Colonic mucosa (tissue), 4 donors: ENCODE measurements around the gene ATXN10. TPM values are rescaled to one million over a fixed set of nuclear protein-coding genes. Genes with fewer than 3 reads are reported as not detected.

Experiments
- DNase-seq: peaks from one replicate; pipeline ENCODE4 v3.0.0-alpha.2; 2020
- H3K27ac ChIP-seq: fragments of 200-600 bp; one replicate; pipeline ENCODE4 v1.8.0; 2021
- H3K27me3 ChIP-seq: fragments of 200-600 bp; one replicate; pipeline ENCODE4 v1.8.0; 2021
- H3K36me3 ChIP-seq: fragments of 200-600 bp; one replicate; pipeline ENCODE4 v1.8.0; 2021
- H3K4me1 ChIP-seq: fragments of 200-600 bp; one replicate; pipeline ENCODE4 v1.8.0; 2021; ENCODE audit warnings: mild to moderate bottlenecking
- H3K4me3 ChIP-seq: fragments of 200-600 bp; one replicate; pipeline ENCODE4 v1.8.0; 2021
- H3K9ac ChIP-seq, 2 donors: one replicate each; pipeline ENCODE4 v1.7.0; 2013; ENCODE audit warnings: control low read depth in 2 of 2, low read depth in 2 of 2, low read length in 2 of 2
- H3K9me3 ChIP-seq: fragments of 200-600 bp; one replicate; pipeline ENCODE4 v1.8.0; 2021
- intact Hi-C: fragments of 100-400 bp; cut with DNase I; formaldehyde crosslinking; loops from one replicate; pipeline ENCODE4 v1.14.1; 2022
- total RNA-seq, 2 donors: library from RNA; stranded (reverse); fragmentation: NEBNext Ultra II Directional in 1 of 2; extraction: Animal tissue kit (Norgen Biotek cat#: 25700) in 1 of 2; gene quantifications; one replicate each; pipeline ENCODE4 v1.2.1, GENCODE V29; 2021
- TF ChIP-seq, protein P1 (sequence below): fragments of 200-600 bp; IDR thresholded peaks from one replicate; pipeline ENCODE4 v1.8.0; 2022; ENCODE audit warnings: antibody characterized with exemption, mild to moderate bottlenecking
- donor health status: healthy.
- donor health status: DM: no; HTN: no; CAD: no.
- donor health status: DM: no; HTN: no; CAD: no.

Gene ATXN10
- total RNA-seq, 2 donors from 2014 or later, result 90.5 to 94.9 TPM

DNA sequence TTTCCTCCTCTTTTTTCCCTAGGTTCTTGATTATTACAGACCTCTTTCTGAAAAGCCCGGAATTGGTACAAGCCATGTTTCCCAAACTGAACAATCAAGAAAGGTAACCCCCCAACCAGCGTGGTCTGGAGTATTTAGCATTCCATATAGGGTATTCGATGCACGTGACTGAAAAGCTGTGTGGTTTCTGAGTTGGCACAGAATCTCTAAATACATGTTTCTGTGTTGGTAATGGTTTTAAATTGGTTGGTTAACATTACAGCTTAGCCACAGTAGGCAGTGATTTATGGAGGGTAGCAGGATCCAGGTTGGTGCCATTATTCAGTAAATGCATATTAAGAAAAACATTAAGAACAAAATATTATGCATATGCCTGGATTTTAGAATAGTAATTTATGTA lies 46.8 kb downstream of the ATXN10 start:
- no peaks in the 10 kb centered on the region for H3K27me3 ChIP-seq
- no peak overlapping the region for H3K27ac ChIP-seq
- H3K36me3 ChIP-seq, result peaks cover 7% of the 10 kb centered on the region
- no peaks in the 10 kb centered on the region for H3K4me1 ChIP-seq
- no peak overlapping the region for H3K9ac ChIP-seq
- TF ChIP-seq, protein P1, sequence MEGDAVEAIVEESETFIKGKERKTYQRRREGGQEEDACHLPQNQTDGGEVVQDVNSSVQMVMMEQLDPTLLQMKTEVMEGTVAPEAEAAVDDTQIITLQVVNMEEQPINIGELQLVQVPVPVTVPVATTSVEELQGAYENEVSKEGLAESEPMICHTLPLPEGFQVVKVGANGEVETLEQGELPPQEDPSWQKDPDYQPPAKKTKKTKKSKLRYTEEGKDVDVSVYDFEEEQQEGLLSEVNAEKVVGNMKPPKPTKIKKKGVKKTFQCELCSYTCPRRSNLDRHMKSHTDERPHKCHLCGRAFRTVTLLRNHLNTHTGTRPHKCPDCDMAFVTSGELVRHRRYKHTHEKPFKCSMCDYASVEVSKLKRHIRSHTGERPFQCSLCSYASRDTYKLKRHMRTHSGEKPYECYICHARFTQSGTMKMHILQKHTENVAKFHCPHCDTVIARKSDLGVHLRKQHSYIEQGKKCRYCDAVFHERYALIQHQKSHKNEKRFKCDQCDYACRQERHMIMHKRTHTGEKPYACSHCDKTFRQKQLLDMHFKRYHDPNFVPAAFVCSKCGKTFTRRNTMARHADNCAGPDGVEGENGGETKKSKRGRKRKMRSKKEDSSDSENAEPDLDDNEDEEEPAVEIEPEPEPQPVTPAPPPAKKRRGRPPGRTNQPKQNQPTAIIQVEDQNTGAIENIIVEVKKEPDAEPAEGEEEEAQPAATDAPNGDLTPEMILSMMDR, result no peak
- intact Hi-C loops, result loop anchor here (10.0 kb wide), 1 partner anchor 144 kb away; no protein-coding TSS in a partner anchor
- no peak overlapping the region for H3K4me3 ChIP-seq
- DNase-seq, result no peak
- no peaks in the 10 kb centered on the region for H3K9me3 ChIP-seq

DNA sequence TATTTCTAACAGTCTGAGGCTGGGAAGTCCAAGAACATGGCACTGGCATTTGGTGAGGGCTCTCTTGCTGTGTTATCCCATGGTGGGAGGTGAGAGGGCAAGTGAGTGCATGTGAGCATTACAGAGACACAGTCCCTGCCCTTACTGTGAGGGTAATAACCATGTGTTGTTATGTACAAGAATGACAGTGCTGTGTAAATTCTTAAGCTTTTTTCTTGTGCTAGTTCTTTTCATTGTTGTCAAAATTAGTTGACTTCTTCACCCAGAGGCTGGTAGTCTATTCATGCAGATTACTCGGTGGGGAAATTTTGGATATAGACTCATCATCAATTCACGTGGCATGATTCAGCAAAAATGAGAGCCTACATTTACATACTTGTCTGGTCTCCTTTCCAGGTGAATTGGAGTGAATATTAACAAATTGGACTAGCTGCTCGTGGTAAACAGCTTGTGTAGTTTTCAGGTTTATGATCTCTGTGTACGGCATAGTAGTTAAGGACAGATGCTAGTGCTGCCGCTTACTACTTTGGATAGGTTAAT lies 49.3 kb downstream of the ATXN10 start:
- Histone ChIP-seq H3K36me3 (no peaks in the 10 kb centered on the region), H3K9ac (no peak overlapping the region)

DNA sequence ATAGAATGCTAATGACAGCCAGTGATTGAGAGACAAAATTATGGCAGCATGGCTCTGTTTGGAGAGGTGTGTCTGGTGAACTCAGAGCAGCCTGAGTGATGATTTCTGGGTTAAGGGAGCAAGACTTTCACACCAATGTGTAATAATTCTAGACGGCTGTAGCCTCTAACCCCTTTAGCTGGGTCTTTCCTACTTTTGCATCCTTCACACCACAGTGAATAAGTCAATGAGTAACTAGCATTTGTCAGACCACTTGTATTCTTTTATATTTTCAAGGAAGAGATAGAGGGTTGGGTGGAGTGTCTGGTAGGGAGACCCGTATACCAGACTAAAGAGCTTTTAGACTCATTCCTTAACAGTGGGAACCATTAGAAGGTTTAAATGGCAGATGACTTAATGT lies 50.4 kb downstream of the ATXN10 start:
- Histone ChIP-seq H3K4me1 (no peaks in the 10 kb centered on the region), H3K4me3 (no peak overlapping the region), H3K27me3 (no peaks in the 10 kb centered on the region), H3K9me3 (no peaks in the 10 kb centered on the region), H3K9ac (no peak overlapping the region), H3K27ac (no peak overlapping the region), H3K36me3 (no peaks in the 10 kb centered on the region)
- TF ChIP-seq, protein P1, result no peak
- intact Hi-C loops, result no loop called here
- no peak for DNase-seq

More for the DNA sequence above, 49.3 kb downstream of the ATXN10 start:
- H3K4me1 ChIP-seq, result no peaks in the 10 kb centered on the region
- TF ChIP-seq, protein P1, result no peak
- no peak overlapping the region for H3K27ac ChIP-seq
- no peaks in the 10 kb centered on the region for H3K27me3 ChIP-seq
- DNase-seq, result no peak
- intact Hi-C loops, result no loop called here
- no peak overlapping the region for H3K4me3 ChIP-seq
- H3K9me3 ChIP-seq, result no peaks in the 10 kb centered on the region

DNA sequence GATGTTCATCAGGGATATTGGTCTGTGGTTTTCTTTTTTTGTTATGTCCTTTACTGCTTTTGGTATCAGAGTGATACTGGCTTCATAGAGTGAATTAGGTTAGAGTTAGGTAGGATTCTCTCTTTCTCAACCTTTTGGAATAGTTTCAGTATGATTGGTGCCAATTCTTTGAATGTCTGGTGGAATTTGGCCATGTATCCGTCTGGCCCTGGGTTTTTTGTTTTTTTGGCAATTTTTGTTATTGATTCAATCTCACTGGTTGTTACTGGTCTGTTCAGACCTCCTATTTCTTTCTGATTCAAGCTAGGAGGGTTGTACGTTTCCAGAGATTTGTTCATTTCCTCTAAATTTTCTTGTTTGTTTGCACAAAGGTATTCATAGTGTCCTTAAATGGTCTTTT lies 54.4 kb downstream of the ATXN10 start:
- H3K9ac ChIP-seq, result no peak overlapping the region
- TF ChIP-seq, protein P1, result no peak
- no peak overlapping the region for H3K4me3 ChIP-seq
- no peaks in the 10 kb centered on the region for H3K27me3 ChIP-seq
- no peaks in the 10 kb centered on the region for H3K36me3 ChIP-seq
- no peaks in the 10 kb centered on the region for H3K4me1 ChIP-seq
- no peak for DNase-seq
- intact Hi-C loops, result no loop called here
- no peak overlapping the region for H3K27ac ChIP-seq
- no peaks in the 10 kb centered on the region for H3K9me3 ChIP-seq

DNA sequence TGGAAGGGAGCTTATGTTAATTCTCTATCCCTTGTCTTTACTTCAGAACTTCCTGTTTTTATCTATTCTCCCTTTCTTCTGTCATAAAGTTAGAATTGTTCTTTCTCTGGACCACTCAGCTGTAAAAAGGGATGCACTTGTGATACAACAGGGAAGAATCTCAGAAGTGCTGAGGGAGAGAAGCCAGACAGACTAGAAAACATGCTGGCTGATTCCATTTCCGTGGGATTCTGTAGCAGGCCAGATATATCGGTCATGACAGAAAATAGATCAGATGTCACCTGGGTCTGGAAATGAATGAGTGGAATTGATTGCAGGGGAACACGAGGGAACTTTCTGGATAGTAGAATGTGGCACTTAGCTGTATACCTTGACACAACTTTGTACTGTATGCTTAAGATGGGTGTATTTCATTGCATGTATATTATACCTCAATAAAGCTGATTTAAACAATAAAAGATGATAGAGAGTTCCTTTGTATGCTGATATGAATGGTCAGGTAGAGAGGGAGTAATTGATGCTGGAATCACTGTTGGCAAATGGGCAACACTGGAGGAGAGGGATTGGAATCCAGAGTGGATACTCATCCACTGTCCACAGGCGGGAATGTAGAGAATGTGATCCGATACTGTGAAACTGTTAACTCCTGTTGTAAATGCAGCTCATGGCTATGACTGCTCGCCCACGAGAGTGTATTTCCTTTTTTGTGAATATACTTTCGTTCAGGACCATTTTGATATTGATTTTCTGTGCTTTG lies 59.6 kb downstream of the ATXN10 start:
- Histone ChIP-seq H3K36me3 (no peaks in the 10 kb centered on the region), H3K4me1 (no peaks in the 10 kb centered on the region), H3K9ac (no peak overlapping the region), H3K27me3 (no peaks in the 10 kb centered on the region), H3K4me3 (no peak overlapping the region), H3K27ac (no peak overlapping the region), H3K9me3 (no peaks in the 10 kb centered on the region)
- DNase-seq, result peak; percentile 26
- intact Hi-C loops, result no loop called here
- TF ChIP-seq, protein P1, result no peak
